HG03280 (cell line): Measurements from ENCODE around the gene FAM163B.

ENCODE experiments used
- ATAC-seq: cut with Tn5 transposase; IDR thresholded peaks from one replicate; pipeline ENCODE4 v1.9.1; 2021; ENCODE audit warnings: mild to moderate bottlenecking, moderate library complexity; ENCODE audit not compliant: unreplicated experiment

Gene FAM163B

GRCh38 chr9:133553123-133553522 lies 56.1 kb downstream of the FAM163B start:
- ATAC-seq: no peak

GRCh38 chr9:133552236-133552635 lies 57.0 kb downstream of the FAM163B start:
- ATAC-seq: no peak

DNA sequence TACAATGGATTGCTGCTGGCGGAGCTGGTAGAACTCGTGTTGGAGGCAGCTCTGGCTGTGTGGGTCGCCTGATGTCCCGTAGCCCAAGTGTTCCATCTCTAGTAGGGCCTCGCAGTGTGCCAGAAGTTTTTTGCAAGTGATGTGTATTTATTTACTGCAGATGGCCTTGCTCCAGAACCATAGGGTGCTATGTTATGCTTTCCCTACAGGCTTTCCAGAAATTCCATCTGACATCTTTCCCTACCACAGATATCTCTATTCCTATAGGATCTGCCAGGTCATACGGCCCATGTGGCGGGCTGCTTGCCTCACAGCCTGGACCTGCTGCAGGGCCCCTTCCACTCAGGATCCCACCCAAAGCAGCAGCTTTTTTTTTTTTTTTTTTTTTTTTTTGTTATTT lies 57.7 kb downstream of the FAM163B start:
- ATAC-seq: no peak

DNA sequence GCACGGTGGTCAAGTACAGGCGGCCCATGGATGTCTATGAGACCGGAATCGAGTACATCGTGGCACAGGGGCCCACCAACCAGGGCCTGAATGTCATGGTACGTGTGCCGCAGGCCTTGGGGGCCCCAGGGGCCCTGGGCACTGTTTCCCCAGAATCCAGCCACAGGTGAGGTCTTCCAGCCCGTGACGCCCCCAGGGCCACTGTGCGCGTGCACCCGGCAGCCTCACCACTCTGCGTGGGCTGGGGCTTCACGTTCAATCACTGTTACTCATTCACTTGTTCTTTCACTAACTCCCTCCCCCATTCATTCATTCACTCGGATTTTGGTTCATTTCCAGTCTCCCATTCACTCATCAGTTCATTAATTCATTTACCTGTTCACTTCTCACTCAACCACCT lies 62.1 kb downstream of the FAM163B start:
- ATAC-seq: no peak

GRCh38 chr9:133546287-133546680 lies 62.9 kb downstream of the FAM163B start:
- no peak for ATAC-seq

- no peak for ATAC-seq
Observed at GRCh38 chr9:133545494-133546286, 63.5 kb downstream of the FAM163B start.

GRCh38 chr9:133543772-133544467 lies 65.3 kb downstream of the FAM163B start:
- ATAC-seq: no peak

DNA sequence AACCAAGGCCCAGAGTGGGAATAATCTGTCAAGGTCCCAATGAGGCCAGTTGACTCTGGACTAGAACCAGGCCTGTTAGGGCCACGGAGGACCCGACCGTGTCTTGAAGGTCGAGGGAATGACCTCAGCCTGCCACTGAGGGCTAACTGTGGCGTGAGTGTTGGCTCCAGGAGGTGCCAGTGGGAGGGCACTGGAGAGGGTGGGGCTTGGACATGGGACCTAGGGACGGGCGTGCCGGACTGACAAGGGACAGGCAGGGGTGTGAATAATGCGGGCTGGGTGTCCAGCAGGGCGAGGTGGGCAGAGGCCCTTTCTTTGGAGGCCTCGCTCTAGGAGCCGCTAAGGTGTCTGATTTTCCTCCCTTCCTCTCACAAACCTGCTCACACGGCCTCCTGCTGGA lies 67.2 kb downstream of the FAM163B start:
- ATAC-seq: no peak

DNA sequence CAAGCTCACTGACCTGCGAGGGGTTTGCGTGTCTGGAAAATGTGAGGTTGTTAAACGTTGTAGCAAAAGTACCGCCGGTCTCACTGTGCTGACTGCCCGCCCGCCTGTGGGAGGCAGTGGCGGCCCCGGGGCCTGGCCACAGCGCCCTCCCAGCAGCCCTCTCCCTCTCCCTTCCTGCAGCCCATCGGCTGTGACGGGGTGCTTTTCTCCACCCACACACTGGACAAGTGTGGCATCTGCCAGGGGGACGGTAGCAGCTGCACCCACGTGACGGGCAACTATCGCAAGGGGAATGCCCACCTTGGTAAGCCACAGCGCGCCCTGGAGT lies 68.5 kb downstream of the FAM163B start:
- ATAC-seq: no peak

DNA sequence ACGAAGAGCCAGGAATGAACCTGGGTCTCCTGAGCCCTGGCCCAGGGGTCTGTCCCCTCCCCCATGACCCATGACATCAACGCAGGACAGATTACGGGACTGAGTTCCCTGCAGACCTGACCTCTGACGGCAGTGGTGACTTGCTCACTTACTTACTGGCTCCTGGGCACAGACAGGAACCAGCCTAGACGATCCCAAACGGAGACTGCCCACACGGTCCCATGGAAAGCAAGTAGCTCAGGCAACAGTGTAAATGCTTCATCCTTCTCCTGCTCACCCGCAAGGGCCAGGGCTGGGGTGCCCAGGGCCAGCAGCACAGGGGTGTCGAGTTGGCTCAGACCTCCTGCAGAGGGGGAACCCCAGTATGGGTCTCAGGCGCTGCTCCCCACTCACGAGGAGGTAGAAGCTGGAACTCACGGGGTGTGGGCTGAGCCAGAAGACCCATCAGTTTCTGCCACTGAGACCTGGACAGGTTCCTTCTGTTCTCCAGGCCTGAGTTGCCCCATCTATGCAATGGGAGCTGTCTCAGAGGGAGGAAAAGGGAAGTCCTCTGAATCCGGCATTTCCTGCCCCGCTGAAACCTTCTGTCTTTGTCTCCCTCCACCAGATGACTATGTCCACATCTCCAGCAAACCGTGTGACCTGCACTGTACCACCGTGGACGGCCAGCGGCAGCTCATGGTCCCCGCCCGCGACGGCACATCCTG lies 69.0 kb downstream of the FAM163B start:
- ATAC-seq: no peak

GRCh38 chr9:133538851-133539833 lies 70.0 kb downstream of the FAM163B start:
- no peak for ATAC-seq

DNA sequence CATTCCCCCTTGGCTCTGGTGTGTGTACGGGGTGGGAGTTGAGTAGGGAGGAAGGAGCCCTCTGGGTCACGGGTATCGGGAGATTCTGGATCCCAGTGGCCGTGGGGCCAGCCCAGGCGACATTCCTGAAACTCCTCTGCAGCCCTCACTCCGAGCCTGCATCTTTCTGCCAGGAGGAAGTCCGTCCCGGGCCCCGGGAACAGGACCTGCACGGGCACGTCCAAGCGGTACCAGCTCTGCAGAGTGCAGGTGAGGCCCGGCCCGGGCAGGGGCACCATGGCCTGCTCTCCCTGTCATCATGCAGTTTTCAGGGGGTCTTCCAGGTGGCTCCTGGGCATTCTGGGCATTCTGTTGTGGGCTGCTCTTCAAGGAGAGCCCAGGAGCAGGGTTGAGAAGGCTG lies 71.0 kb downstream of the FAM163B start:
- no peak for ATAC-seq

GRCh38 chr9:133537257-133537656 lies 71.9 kb downstream of the FAM163B start:
- ATAC-seq: no peak

DNA sequence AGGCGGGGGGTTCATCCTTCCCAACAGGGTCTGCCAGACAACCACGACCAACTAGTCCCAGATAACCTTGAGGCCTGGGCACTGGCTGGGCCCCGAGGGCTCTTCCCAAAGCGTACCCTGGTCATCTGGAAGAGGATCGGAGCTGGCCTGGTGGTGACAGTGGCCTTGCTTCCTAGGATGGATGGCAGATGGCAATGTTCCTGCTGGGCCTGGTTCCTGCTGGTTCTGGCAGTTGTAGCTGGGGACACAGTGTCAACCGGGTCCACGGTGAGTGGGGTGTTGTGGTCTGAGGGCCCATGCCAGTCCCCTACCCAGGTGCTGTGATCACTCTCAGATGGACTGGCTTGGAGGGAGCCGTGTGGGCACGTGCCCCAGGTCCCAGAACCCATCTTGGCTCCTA lies 72.7 kb downstream of the FAM163B start:
- ATAC-seq: no peak

DNA sequence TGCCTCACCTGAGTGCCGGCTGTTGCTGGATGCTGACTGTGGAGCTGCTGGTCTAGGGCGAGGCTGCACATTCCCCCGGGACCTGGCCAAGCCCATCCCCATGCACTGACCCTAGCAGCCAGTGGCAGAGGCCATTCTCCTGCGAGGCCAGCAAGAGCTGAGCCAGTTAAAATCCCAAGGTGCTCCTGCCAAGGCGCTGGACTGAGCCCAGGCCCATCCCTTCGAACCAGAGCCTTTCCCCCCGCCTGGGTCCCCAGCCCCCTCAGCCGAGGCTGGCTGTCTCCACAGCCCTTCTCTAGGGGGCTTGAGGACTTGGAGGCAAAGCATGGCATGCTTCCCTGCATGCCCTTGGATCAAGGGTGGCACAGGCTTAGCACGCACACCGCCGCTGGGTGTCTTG lies 73.1 kb downstream of the FAM163B start:
- ATAC-seq: no peak

DNA sequence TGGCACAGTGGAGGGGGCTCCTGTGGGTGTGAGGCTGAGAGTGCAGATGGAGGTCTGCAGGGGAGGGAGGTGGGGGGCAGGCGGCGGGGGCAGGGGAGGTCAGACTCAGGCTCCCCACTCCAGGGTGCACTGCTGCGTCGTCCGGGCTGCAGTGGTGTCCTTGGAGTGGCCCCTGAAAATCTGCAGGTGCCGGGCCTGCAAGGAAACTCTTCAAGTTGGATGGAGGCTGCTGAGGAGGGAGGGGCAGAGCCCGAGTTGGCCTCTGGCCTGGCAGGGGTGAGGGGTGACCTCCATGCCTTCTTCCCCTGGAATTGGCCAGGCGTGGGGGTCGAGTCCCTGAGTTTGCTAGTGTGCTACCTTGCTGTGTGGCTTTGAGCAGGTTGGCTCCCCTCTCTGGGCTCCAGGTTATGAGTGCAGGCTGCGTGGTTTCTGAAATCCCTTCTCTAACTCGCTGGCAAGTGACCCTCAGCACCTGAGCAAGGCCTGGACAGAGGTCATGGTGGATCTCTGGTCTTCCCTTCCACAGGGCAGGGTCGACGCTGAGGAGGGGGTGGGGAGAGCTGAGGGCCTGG lies 73.8 kb downstream of the FAM163B start:
- no peak for ATAC-seq

- ATAC-seq: no peak
Observed at GRCh38 chr9:133534346-133535291, 74.6 kb downstream of the FAM163B start, which contains the start of gene ADAMTSL2. ADAMTSL2 (plus strand) TSS chr9:133534704; CDS start chr9:133536713, 2,009 bp downstream.

- no peak for ATAC-seq
Observed at GRCh38 chr9:133533857-133534256, 75.3 kb downstream of the FAM163B start.
